H1 (cell line): ENCODE measurements around the gene TTLL5. TPM values are rescaled to one million over a fixed set of nuclear protein-coding genes. Genes with fewer than 3 reads are reported as not detected.

Source experiments
- CHD7 ChIP-seq: fragments of 300-600 bp; sonication (generic); IDR thresholded peaks from 2 replicates; pipeline ENCODE4 v1.7.1; 2012; ENCODE audit warnings: low read length, moderate library complexity, mild to moderate bottlenecking, inconsistent platforms; ENCODE audit not compliant: insufficient replicate concordance
- POU5F1 ChIP-seq: IDR thresholded peaks from 2 replicates; pipeline ENCODE4 v1.6.1; 2011; ENCODE audit warnings: low read depth, mild to moderate bottlenecking, low read length, moderate library complexity
- polyA plus RNA-seq, 7 experiments: library from polyadenylated mRNA; depleted of rRNA in 3 of 7; stranded (reverse) in 5 of 7; unstranded in 2 of 7; fragments of >200 nt in 5 of 7; fragments of 200-250 nt in 2 of 7; gene quantifications; 1 replicate in 5 of 7; 2 replicates in 1 of 7; 4 replicates in 1 of 7; pipeline versions ENCODE4 v1.2.1 to v1.2.3, GENCODE V29; 2011 to 2013; ENCODE audit warnings: missing spikeins in 2 of 7, mixed read lengths in 2 of 7
- total RNA-seq: library from RNA; stranded (reverse); fragmentation: NEBNext Ultra II Directional; extraction: Animal tissue kit (Norgen Biotek cat#: 25700); gene quantifications from 2 replicates; pipeline ENCODE4 v1.2.1, GENCODE V29; 2021

Gene TTLL5
- total and polyA plus RNA-seq, 2 of the 8 experiments (the other 6 are each of a cell fraction or from before 2014, with no cell fraction given), result 16.1 to 45.9 TPM

GRCh38 chr14:75821831-75822521, 160.9 kb downstream of the TTLL5 start (continued):
- TF ChIP-seq CHD7 (no peak), POU5F1 (no peak)
- TF ChIP-seq, all 59 proteins: peak for 0
